ENCODE data around the gene GNL2.

GNL2 gene

GRCh38 chr1:37595440-37596181, at the start of gene GNL2:
Gene GNL2 (minus strand): TSS chr1:37595937. CDS start chr1:37595822, 115 bp downstream.
- peak; percentile 65 for DNase-seq

- DNase-seq = no peak
Observed at GRCh38 chr1:37641059-37641458, 45.3 kb upstream of the GNL2 start.

- DNase-seq = no peak
Observed at GRCh38 chr1:37636435-37636834, 40.7 kb upstream of the GNL2 start.

- DNase-seq = no peak
Observed at GRCh38 chr1:37634992-37635902, 39.5 kb upstream of the GNL2 start.

- DNase-seq = no peak
Observed at GRCh38 chr1:37634244-37634991, 38.7 kb upstream of the GNL2 start, which contains the start of gene RSPO1. Gene RSPO1 (minus strand): TSS chr1:37634892. CDS start chr1:37629661, 5,231 bp downstream.

GRCh38 chr1:37633938-37634243, 38.2 kb upstream of the GNL2 start:
- DNase-seq = no peak

- DNase-seq = no peak
Observed at GRCh38 chr1:37633040-37633937, 37.6 kb upstream of the GNL2 start.

- no peak for DNase-seq
Observed at GRCh38 chr1:37631036-37631435, 35.3 kb upstream of the GNL2 start.

GRCh38 chr1:37630426-37631028, 34.8 kb upstream of the GNL2 start:
- DNase-seq = no peak

GRCh38 chr1:37629726-37630425, 34.1 kb upstream of the GNL2 start:
- DNase-seq = no peak

- DNase-seq = no peak
Observed at GRCh38 chr1:37629008-37629407, 33.3 kb upstream of the GNL2 start.

- no peak for DNase-seq
Observed at GRCh38 chr1:37628026-37628556, 32.4 kb upstream of the GNL2 start.

GRCh38 chr1:37622131-37622530, 26.4 kb upstream of the GNL2 start:
- no peak for DNase-seq

GRCh38 chr1:37621326-37621870, 25.7 kb upstream of the GNL2 start:
- no peak for DNase-seq

GRCh38 chr1:37620707-37621106, 25.0 kb upstream of the GNL2 start:
- no peak for DNase-seq

- no peak for DNase-seq
Observed at GRCh38 chr1:37616330-37616729, 20.6 kb upstream of the GNL2 start.

GRCh38 chr1:37614105-37614504, 18.4 kb upstream of the GNL2 start:
- no peak for DNase-seq

- no peak for DNase-seq
Observed at GRCh38 chr1:37612186-37612585, 16.4 kb upstream of the GNL2 start.

- DNase-seq = no peak
Observed at GRCh38 chr1:37609994-37610393, 14.3 kb upstream of the GNL2 start.

- DNase-seq = no peak
Observed at GRCh38 chr1:37609002-37609401, 13.3 kb upstream of the GNL2 start.

All from NCI-H1694 treated with DMSO at 0.1 percent for 48 hours (cell line).